Astrocyte (in vitro differentiated cells and primary cell): Measurements from ENCODE around the gene LRRC15. TPM values are rescaled to one million over a fixed set of nuclear protein-coding genes. Genes with fewer than 3 reads are reported as not detected.

Source experiments
- total RNA-seq: library from RNA; stranded (reverse); gene quantifications from 2 replicates; pipeline ENCODE4 v1.2.1, GENCODE V29; 2021

Gene LRRC15
- total RNA-seq, 1 donor from 2014 or later: 1.4 TPM

Other genes with a start within 250 kb of the LRRC15 start
- 44.6 and 46.5 TPM in 2 replicates for gene HES1, start 233.6 kb downstream of the LRRC15 start, total RNA-seq
- not detected in 2 replicates for gene CPN2, start 18.4 kb downstream of the LRRC15 start, total RNA-seq
- gene GP5, start 29.5 kb upstream of the LRRC15 start, total RNA-seq: 0.10 TPM in 1 of 2 replicates, not detected in the other
- 76.3 and 79.2 TPM in 2 replicates for gene ATP13A3, start 117.3 kb upstream of the LRRC15 start, total RNA-seq